Epithelial cell of proximal tubule (primary cell): ENCODE measurements around the gene C16orf90. TPM values are rescaled to one million over a fixed set of nuclear protein-coding genes. Genes with fewer than 3 reads are reported as not detected.

Source experiments
- DNase-seq: peaks from one replicate; pipeline ENCODE4 v3.0.0-alpha.2; 2011; ENCODE audit warnings: low read depth
- H3K4me3 ChIP-seq: 2 replicates; pipeline ENCODE4 v1.5.1; 2011; ENCODE audit warnings: low read depth, mild to moderate bottlenecking, low read length
- CTCF ChIP-seq: conservative IDR thresholded peaks from 2 replicates; pipeline ENCODE4 v1.5.1; 2012; ENCODE audit warnings: low read depth, mild to moderate bottlenecking, low read length
- total RNA-seq: library from RNA; depleted of rRNA; stranded (reverse); fragments of >200 nt; gene quantifications from 2 replicates; pipeline ENCODE4 v1.2.3, GENCODE V29; 2015

C16orf90 gene
- total RNA-seq, 1 donor from 2014 or later: not detected

DNA sequence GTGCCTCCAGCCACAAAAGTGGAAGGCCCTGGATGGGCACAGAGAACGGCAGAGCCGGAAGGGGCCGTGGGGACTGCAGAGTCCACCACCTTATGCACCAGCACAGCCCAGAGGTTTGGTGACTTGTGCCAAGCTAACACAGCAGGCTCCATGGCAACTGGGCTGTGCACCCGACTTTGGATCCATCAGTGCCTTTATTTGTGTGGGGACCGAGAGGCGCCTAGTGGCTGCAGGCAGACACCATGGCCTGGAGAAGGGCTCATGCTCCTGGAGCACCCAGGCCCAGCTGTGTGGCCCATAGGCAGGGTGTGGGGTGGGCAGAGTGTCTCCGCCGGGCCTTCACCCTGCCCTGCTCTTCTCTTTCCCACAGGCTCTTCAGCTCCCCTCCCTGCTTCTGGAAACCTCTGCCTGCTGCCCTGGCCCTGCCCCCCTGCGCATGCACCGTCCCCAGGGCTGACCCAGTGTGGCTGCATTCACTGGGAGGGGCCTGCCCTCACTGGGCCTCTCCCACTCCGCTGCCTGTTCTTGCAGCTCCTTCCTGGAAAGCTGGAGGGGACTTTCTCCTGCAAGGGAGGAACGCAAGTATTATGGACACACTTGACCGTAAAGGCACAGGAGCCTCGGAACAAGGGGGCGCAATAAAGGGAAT lies 10.1 kb downstream of the C16orf90 start:
- TF ChIP-seq CTCF: no peak
- no peak overlapping the region for H3K4me3 ChIP-seq
- no peak for DNase-seq

- no peak for TF ChIP-seq CTCF
- H3K4me3 ChIP-seq: no peak overlapping the region
- no peak for DNase-seq
Observed at GRCh38 chr16:3484318-3485096, 10.8 kb downstream of the C16orf90 start.

DNA sequence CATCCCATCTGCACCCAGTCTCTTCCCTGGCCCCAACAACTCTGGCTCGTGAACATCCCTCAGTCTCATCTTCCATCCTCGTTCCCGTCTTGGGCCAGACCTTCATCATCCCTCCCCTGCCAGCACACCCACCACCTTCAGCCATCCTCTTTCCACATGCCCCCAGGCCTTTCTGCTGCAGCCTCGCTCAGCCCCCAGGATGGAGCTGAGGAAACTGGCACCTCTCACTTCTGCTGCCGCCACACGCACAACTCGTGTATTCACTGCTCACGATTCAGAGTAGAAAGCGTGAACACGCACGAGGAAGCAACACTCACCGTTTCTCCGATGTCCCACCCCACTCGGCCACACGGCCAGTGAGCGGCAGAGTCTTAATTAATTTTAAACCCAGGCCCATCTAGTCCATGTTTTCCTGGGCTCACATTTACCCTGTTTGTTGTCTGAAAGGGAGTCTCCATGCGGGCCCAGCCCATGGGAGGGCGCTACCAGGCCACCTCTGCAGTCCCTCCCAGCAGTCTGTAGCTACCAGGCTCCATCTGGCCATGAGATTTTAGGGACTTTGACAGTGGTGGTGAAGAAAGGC lies 12.5 kb downstream of the C16orf90 start:
- no peak overlapping the region for H3K4me3 ChIP-seq
- no peak for TF ChIP-seq CTCF
- no peak for DNase-seq

DNA sequence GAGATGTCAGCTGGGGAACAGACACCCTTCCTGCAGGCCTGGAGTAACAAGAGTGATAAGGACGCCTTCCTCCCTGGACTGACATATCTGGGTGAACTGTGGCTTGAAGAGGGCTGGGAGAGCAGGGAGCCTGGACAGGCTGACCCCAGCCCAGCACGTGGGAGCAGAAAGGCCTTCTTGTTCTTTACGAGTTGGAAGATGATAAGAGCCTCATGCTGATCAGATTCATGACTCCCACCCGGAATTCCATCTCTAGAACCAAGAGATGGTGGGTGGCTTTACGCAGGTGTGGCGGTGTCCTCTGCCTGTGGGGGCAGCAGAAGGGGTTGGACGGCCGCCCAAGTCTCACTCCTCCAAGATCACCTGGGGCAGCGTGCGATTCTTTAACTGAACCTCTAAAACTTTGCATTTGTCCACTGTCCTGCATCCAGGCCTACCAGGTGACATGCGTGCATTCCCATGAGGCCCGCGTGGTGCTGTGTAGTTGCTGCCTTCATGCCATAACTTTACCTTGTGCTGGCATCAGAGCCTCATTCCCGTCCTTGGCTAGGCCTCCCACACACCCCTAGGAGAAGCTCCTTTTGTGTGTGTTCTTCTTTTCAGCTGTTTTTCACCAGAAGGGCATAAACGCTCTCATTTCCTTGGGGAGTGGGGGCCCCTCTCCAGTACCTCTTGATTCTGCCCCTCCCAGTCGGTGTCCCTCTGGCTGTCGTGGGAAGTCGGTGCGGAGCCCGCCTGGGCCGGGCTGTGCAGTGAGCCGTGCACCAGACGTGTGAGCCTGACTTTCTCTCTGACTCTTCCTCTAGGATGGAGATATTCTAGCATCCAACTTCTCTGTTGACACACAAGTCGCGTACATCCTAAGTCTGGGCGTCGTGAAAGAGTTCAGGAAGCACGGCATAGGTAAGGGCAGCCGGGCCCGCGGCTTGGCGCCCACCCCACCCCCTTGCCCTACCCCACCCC lies 13.3 kb downstream of the C16orf90 start:
- TF ChIP-seq CTCF: no peak
- DNase-seq: no peak
- no peak overlapping the region for H3K4me3 ChIP-seq

- H3K4me3 ChIP-seq: no peak overlapping the region
- no peak for DNase-seq
- TF ChIP-seq CTCF: no peak
Observed at GRCh38 chr16:3480901-3481695, 14.2 kb downstream of the C16orf90 start.
